HT1080 (cell line): ENCODE data around the gene TNFRSF6B. TPM values are rescaled to one million over a fixed set of nuclear protein-coding genes. Genes with fewer than 3 reads are reported as not detected.
"Not testable (repeated sequence)": the region's sequence is repeated elsewhere in the genome, so short reads cannot be mapped to it uniquely, and the experiment has no call there.

Experiments used
- DNase-seq: peaks from one replicate; pipeline ENCODE4 v3.0.0-alpha.2; 2015; ENCODE audit warnings: low read depth
- total RNA-seq: library from RNA; depleted of rRNA; stranded (reverse); fragments of >200 nt; shearing (Covaris generic); gene quantifications from 2 replicates; pipeline ENCODE4 v1.2.3, GENCODE V29; 2014

Gene TNFRSF6B
- total RNA-seq, 1 experiment from 2014 or later: 5.9 TPM

DNA sequence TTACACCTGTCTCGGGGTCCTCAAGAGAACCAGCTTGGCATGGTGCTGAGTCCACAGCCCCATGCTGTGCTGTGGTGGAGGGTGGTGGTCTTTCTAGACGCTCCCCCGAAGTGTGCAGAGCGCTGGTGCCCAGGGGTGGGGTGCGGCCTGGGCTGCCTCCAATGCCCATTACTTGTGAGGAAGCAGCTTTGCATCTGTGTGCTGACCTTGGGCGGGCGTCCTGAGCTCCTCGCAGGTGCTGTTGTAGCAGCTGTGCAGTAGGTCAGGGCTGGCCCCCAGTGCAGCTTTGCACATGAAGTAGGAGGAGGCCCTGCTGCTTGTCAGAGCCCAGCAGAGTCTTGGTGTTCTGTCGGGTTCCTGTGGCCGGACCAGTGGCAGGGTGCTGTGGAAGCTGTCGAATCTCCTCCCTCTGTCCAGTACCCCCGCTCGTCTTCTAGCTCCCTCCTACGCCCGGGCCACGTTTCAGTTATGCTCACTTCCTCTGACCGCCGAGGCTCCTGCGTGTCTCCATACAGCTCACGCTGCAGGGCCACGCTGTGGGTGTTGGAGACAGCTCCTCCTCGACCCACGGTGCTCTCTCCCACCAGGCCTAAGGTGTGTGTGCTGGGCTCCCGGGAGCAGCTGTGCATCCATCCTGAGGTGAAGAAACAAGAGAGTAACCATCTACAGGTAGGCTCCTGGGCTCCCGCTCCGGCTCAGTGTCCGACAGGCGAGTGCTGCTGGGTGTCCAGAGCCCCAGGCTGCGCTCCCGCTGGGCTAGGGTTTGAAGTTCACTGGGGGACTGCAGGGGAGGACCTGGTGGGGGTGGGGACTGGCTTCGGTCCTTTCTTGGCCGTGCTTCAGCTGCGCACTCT, 34.3 kb upstream of the TNFRSF6B start:
- DNase-seq: no peak

DNA sequence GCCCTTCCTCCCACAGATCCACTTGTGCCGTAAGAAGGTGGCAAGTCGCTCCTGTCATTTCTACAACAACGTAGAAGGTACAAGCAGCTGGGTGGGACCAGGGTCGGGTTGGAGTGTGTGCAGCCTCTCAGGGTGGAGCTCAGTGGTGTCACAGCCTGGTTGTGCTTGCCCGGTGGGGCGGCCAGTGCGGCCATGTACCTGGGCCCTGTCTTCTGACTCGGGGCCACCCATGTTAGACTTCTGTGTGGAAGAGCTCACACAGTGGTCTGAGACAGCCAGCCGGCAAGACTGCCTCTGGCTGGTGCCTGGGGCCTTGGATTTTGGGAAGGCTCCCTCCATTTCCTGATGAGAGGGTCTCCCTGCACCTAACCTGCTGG, 33.7 kb upstream of the TNFRSF6B start:
- DNase-seq: no peak

DNA sequence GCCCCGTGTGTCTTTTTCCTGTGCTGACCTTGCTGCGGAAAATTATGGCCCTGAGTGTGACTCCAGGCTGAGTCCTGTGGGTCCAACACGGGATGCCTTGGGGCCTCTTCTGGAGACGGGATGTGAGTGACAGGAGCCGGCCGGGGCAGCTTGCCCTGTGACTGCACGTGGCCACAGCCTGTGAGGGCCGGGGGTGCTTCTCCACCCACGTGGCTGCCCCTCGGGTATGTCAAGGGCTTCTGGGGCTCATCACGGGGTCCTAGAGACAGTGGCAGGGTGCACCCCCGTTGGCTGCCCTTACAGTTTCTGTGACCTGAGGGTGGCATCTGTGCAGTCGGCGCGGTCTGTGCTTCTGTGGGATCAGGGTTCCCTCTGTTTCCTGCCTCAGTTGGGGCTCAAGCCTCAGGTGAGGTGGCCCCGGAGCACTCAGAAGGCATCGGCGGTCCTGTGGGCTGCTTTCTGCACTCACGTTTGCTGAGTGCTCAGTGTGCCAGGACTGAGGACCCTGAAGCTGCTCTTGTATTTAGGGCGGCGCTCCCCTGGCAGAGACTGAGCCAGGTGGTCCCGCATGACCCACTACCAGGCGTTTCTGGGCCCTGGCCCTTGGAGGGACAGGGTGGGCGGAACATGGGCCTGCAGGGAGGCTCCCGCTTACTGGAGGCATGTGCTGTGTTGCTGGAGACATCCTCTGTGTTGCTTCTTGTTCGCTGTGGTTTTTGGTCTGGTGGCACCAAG, 33.0 kb upstream of the TNFRSF6B start:
- no peak for DNase-seq

DNA sequence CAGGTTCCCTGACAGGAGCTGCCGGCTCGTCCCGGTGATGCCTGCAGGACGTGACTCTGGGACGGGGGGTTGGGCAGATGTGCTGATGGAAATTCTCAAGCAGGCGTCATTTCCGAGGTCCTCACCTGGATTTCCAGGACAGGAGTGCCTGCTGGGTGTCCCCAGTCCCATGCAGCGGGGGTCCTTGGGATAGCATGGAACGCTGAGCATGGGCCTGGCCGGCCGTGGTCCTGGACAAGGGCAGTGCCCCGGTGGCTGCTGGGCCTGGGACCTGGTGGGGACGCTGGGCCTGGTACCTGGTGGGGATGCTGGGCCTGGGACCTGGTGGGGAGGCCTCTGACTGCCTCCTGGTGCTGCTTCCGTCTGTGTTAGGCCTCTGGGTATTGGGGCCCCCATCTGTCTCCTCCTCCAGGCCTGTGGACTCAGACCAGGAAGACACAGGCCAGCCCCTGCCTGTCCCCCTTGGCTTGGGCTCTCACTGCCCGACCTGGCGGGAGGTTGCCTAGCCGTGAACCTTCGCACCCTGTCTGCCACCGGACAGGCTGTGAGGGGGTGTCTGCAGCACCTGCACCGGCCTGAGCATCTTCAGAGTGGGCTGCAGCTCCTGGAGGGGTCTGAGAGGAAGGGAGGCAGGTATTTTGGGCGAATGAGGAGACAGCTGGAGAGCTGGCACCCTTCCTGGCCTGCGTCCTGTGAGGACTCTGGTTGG, 32.2 kb upstream of the TNFRSF6B start:
- no peak for DNase-seq

DNA sequence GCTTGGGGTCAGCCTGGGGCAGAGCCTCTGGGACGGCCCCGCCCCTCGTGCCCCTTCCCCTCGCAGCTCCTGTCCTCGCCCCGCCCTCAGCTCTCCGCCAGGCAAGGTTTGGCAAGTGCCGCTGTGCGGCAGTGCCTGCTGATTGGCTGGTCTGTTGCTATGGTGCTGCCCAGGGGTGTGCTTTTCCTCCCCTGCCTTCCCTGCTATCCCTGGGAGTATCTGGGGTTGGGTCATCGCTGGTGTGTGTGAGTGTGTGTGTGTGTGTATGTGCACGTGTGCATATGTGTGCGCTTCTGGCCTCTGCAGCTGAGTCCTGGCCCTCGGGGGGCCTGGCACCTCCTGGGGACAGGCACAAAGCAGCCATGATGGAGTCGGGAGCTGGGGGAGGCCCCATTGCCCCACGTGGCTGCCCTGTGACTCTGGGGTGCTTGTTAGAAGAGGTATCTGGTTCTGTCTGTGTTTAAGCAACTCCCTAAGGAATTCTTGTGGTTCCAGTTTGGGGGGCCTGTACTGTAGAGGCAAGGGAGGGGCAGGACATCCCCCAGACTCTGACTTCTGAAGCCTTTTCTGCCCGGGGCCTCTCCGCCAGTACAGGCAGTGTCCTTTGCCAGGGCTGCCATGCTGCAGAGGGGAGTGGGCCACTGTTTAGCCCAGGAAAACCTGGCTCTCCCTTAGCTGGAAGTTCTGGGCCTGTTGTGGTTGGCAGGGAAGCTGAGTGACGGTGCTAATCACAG, 31.4 kb upstream of the TNFRSF6B start:
- DNase-seq: no peak

DNA sequence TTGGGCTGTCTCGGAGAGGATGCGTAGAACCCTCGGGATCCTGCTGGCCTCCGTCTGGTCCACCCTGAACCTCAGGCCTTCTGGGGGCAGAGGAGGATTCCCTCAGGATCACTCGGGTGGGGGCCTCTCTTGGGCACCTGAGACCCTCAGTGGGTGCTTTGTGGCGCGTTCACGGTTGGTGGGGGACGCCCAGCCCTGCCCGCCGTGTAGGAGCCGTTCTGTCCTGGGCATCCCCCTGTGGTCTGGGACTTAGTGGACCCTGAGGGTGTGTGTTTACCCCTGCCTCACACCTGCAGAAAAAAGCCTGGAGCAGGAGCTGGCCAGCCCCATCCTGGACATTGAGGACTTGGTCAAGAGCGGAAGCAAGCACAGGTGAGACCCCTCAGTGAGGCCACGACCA, 30.7 kb upstream of the TNFRSF6B start:
- no peak for DNase-seq

DNA sequence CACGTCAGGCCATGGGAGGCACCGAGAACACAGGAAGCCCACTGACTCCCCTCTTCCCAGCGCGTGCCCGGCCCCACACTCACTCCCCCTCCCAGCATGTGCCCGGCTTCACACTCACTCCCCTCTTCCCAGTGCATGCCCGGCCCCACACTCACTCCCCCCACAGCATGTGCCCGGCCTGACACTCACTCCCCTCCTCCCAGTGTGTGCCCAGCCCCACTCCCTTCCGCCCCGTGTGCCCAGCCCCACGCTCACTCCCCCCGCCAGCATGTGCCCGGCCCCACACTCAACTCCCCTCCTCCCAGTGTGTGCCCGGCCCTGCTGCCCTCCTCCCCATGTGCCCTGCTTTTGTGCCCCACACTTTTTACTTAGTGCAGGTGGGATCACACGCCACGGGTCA, 28.6 kb upstream of the TNFRSF6B start:
- no peak for DNase-seq

DNA sequence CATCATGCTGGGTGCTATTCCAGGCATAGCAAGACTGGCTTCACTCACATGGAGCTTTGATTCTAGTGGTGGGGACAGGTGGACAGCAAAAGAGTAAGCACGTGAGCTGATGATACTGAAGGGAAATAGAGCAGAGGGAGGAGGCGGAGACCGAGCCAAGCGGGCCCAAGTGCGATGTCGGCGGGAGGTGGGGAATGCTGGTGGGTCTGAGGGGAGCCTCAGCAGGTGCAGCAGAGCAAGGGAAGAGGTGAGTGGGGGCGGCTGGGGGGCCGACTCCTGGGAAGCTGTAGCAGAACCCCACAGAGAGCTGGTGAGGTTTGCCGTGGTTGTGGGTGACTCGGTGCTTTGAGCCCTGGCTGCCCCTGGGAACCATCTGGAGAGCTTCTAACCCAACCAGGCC, 28.1 kb upstream of the TNFRSF6B start:
- DNase-seq: no peak

DNA sequence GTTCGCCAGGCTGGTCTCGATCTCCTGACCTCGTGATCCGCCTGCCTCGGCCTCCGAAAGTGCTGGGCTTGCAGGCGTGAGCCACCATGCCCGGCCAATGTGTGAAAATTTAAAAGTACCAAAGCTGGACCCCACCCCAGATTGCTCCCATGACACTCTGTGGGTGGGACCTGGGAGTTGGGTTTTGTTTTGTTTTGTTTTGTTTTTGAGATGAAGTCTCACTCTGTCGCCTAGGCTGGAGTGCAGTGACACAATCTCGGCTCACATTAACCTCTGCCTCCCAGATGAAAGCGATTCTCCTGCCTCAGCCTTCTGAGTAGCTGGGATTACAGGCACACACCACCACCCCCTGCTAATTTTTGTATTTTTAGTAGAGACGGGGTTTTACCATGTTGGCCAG, 24.8 kb upstream of the TNFRSF6B start:
- not testable (repeated sequence) for DNase-seq

DNA sequence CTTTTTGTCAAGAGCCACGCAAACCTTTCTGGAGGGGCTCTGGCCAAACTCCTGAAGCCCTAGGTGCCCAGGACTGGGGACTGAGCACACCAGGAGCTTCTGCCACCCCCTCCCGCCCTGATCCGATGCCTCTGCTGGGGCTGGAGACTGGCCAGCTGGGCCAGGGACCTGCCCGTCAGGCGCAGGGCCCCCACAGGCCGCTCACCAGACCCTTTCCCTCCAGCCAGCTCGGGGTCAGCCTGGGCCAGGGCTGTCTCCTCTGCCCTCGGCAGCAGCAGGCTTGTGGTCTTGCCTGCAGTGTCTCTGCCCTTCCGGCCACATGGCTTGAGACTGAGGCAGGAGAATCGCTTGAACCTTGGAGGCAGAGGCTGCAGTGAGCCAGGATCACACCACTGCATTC, 23.8 kb upstream of the TNFRSF6B start:
- DNase-seq: no peak

DNA sequence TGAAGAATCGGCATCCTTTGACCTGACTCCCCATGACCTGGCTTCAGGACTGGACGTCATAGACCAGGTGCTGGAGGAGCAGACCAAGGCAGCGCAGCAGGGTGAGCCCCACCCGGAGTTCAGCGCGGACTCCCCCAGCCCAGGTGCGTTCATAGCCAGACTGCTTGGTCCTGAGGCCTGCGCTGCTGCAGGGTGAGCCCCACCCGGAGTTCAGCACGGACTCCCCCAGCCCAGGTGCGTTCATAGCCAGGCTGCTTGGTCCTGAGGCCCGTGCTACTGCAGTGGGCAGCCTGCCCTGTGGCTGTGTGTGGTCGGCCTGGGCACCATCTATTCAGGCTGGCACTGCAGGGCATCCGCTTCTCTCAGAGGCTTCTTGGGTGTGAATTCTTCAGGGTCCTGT, 22.5 kb upstream of the TNFRSF6B start:
- DNase-seq: no peak

DNA sequence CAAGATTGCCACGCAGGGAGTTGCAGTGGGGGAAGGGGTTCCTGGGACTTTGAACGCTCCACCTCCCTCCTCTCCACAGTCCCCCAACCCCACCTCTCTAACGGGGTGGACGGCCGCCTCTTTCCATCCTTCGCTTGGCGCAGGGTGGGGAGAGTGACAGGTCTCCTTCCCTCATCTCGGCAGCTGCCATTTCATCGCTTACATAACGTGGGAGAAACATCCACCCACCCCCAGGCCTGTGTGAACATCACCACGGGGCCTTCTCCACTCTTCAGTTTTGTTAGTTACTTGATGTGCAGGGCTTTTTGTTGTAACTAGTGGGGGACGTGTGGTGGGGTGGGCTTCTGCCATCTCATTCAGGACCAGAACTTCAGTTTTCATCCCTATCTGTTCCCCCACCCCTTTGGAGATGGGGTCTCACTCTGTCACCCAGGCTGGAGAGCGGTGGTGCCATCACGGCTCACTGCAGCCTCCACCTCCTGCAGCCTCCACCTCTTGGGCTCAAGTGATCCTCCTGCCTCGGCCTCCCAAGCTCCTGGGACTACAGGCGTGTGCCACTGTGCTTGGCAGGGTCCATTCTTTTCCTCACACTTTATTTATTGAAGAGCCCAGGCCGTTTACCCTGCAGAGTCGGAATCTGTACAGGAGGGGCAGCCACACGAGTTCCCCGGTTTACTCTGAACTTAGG, 20.6 kb upstream of the TNFRSF6B start:
- DNase-seq: no peak

DNA sequence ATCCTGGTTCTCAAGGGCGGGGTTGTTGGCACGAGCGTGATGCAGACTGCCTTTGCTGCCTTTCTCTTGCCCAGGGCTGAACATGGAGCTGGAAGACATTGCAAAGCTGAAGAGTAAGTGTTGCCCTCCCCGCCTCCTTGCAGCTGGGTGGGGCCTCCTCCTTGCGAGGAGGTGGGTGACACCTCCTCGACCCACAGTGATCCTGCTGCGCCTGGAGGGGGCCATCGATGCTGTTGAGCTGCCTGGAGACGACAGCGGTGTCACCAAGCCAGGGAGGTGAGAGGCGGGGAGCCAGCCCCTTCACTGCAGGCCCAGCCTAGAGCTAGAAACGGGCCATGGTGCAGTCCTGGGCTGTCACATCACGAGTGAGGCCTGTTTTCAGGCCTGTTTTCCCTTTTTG, 18.4 kb upstream of the TNFRSF6B start:
- DNase-seq: no peak

DNA sequence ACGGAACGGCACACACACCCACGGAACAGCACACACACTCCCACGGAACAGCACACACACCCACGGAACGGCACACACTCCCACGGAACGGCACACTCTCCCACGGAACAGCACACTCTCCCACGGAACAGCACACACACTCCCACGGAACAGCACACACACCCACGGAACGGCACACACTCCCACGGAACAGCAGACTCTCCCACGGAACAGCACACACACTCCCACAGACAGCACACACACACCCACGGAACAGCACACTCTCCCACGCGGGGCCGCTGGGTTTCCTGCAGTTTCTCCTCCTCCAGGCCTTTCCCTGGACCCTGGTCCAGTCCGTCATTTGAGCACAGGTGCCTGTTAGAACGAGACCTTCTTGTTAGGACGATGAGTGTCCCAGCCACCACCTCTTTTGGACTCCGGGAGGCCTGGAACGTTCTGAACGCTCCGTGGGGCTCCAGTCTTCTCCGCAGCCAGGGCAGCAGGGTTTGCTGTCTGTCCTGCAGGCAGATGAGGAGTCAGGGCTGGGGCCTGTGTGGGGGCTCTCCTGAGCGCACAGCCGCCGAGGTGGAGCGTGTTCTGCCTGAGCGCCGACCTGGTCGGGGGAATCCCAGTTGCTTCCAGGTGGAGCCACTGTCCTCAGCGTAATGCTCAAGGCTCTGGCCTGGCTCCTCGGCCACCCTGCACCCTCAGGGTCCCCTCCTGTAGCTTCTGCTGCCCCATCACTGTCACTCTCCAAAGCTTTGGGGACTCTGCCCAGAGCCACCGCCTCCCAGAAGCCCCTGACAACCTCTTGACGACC, 17.6 kb upstream of the TNFRSF6B start:
- DNase-seq: no peak

DNA sequence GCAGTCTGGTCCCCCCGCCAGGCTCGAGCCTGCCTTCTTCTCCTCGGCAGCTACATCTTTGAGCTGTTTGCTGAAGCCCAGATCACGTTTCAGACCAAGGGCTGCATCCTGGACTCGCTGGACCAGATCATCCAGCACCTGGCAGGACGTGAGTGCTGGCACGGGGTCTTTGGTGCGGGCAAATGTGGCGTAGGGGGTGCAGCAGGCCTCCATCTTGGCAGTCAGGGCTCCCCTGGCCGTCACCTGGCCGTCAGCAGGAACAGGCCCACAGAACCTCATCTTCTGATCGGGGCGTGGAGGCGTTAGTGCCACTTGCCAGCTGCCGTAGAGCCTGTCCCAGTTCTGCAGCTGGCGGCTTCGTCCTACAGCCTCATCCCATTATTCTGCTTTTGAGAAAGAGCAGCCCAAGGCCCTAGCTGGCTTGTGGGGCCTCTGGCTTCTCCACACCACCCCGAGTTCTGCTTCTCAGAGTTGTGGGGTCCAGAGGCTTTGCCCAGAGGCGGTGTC, 16.6 kb upstream of the TNFRSF6B start:
- DNase-seq: no peak

DNA sequence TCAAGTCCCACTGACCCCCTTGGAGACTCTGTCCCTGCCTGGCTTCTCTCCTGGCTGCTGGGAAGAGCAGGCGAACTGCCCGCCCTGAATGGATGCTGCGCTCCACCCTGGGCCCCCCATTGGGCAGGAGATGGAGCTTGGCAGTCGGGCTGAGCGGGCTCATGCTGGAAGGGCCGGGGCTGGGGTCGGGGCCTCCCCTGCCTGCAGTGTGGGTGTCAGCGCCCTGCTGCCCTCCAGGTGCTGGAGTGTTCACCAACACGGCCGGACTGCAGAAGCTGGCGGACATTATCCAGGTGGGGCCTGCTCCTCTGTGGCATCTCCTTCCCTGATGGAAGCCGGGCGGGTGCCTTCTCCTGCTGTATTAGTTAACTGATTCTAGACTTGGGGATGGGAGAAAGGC, 16.0 kb upstream of the TNFRSF6B start:
- no peak for DNase-seq

DNA sequence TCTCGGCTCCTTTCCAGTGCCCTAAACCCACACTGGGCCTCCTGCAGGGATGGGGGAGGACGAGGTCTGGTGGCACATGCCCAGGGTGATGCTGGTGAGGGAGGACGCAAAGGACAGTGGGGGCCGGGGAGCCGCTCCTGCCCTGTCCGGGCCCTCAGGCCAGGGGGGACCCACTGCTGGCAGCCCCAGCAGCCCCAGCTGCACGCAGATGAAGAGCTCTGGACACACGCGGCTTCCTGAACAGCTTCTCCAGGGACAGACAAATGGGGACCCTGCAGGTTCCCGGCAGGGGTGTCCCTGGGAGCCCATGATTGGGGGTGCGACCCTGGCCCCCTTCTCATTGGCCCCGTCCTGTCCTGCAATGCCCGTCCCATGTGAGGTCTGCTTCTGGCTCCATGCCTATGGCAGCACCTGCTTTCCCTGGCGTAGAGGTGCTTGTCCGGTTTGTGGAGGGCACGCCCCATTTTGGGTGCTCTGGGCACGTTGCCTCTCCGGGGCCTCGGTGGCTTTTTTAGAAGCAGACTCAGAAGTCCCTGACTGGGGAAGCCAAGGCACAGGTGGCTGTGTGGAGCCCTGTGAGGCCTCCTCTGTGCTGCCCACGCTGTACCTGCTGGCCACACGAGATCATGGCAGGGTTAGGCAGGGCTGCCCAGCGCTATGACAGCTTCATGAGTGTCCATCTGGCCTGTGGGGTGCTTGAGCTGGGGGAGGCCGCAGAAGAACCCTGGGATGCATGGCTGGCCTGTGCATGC, 15.4 kb upstream of the TNFRSF6B start:
- no peak for DNase-seq

DNA sequence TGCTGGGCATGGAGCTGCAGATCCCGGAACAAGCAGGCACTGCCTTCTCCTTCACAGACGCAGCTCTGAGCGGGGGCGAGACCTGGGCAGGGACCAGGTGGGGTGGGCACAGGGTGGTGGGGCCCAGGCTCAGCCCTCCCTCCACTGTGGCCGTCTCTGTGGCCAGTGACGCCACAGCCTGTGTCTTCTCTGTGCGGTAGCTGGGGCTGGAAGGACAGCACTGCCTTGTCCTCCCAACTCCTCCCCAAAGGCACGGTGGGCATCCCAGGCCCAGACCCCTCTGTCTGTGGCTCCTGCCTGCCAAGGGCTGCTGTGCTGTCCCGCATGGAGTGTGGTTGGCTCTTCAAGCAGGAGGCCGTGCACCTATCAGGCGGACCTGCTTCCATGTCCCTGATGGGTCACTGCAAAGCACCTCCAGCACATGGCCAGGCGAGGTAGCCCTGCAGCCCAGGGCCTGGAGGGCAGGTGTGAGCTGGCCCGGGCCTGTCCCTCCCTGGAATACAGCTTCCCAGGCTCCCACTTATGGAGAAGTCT, 14.8 kb upstream of the TNFRSF6B start:
- DNase-seq: no peak
